Activated CD4-positive, alpha-beta T cell treated with anti-CD3 and anti-CD28 coated beads, Interleukin-2, amount 10 ng/mL, durations not matched to agents 24 days and 14 days (primary cell): ENCODE measurements around the gene LDLRAD3. TPM values are rescaled to one million over a fixed set of nuclear protein-coding genes. Genes with fewer than 3 reads are reported as not detected.

ENCODE experiments used
- DNase-seq: peaks from one replicate; pipeline ENCODE4 v3.0.0; 2022
- H3K27ac Mint-ChIP-seq: one replicate; pipeline ENCODE4 v1.8.0; 2022; ENCODE audit warnings: mild to moderate bottlenecking, mixed read lengths
- H3K27me3 Mint-ChIP-seq: one replicate; pipeline ENCODE4 v1.8.0; 2022; ENCODE audit warnings: mixed read lengths
- H3K36me3 Mint-ChIP-seq: one replicate; pipeline ENCODE4 v1.8.0; 2022; ENCODE audit warnings: low read depth, mild to moderate bottlenecking, mixed read lengths
- H3K4me1 Mint-ChIP-seq: one replicate; pipeline ENCODE4 v1.8.0; 2021; ENCODE audit warnings: mixed read lengths
- H3K4me3 Mint-ChIP-seq: one replicate; pipeline ENCODE4 v1.8.0; 2022; ENCODE audit warnings: mild to moderate bottlenecking, moderate library complexity, mixed read lengths
- H3K9me3 Mint-ChIP-seq: one replicate; pipeline ENCODE4 v1.8.0; 2021; ENCODE audit warnings: mixed read lengths
- intact Hi-C: fragments of 100-400 bp; cut with micrococcal nuclease; formaldehyde crosslinking; loops from one replicate; pipeline ENCODE4 v1.15.1; 2023
- total RNA-seq: library from RNA; stranded (reverse); gene quantifications from 2 replicates; pipeline ENCODE4 v1.2.3, GENCODE V29; 2022

The LDLRAD3 gene
- total RNA-seq, 1 donor from 2014 or later, result 0.54 TPM

- DNase-seq, result no peak
- Mint-ChIP-seq H3K27me3 (peaks cover 3% of the 10 kb centered on the region), H3K4me3 (no peak overlapping the region), H3K9me3 (peaks cover 7% of the 10 kb centered on the region), H3K4me1 (no peaks in the 10 kb centered on the region), H3K27ac (no peak overlapping the region), H3K36me3 (no peaks in the 10 kb centered on the region)
- intact Hi-C loops, result no loop called here
Observed at GRCh38 chr11:36218283-36218921, 274.5 kb downstream of the LDLRAD3 start.

- H3K36me3 Mint-ChIP-seq, result no peaks in the 10 kb centered on the region
- peaks cover 3% of the 10 kb centered on the region for H3K27me3 Mint-ChIP-seq
- no peak overlapping the region for H3K4me3 Mint-ChIP-seq
Observed at GRCh38 chr11:36219996-36220395, 276.1 kb downstream of the LDLRAD3 start.

GRCh38 chr11:36222831-36223635, 279.2 kb downstream of the LDLRAD3 start:
- intact Hi-C loops, result no loop called here
- no peak overlapping the region for H3K4me3 Mint-ChIP-seq
- no peaks in the 10 kb centered on the region for H3K27me3 Mint-ChIP-seq
- no peak overlapping the region for H3K27ac Mint-ChIP-seq
- H3K36me3 Mint-ChIP-seq, result no peaks in the 10 kb centered on the region
- peaks cover 7% of the 10 kb centered on the region for H3K9me3 Mint-ChIP-seq
- no peaks in the 10 kb centered on the region for H3K4me1 Mint-ChIP-seq
- DNase-seq, result no peak

More at GRCh38 chr11:36219996-36220395, 276.1 kb downstream of the LDLRAD3 start:
- peaks cover 7% of the 10 kb centered on the region for H3K9me3 Mint-ChIP-seq
- DNase-seq, result no peak
- intact Hi-C loops, result no loop called here
- no peak overlapping the region for H3K27ac Mint-ChIP-seq
- H3K4me1 Mint-ChIP-seq, result no peaks in the 10 kb centered on the region

- no peaks in the 10 kb centered on the region for H3K4me1 Mint-ChIP-seq
- no peak for DNase-seq
- H3K27ac Mint-ChIP-seq, result no peak overlapping the region
- no peaks in the 10 kb centered on the region for H3K36me3 Mint-ChIP-seq
- H3K4me3 Mint-ChIP-seq, result no peak overlapping the region
- no peaks in the 10 kb centered on the region for H3K27me3 Mint-ChIP-seq
- intact Hi-C loops, result no loop called here
- H3K9me3 Mint-ChIP-seq, result peaks cover 7% of the 10 kb centered on the region
Observed at GRCh38 chr11:36224209-36224882, 280.5 kb downstream of the LDLRAD3 start.

GRCh38 chr11:36227044-36227443, 283.2 kb downstream of the LDLRAD3 start:
- H3K27ac Mint-ChIP-seq, result no peak overlapping the region
- H3K9me3 Mint-ChIP-seq, result no peaks in the 10 kb centered on the region
- no peaks in the 10 kb centered on the region for H3K36me3 Mint-ChIP-seq
- intact Hi-C loops, result no loop called here
- no peak overlapping the region for H3K4me3 Mint-ChIP-seq
- peaks cover 7% of the 10 kb centered on the region for H3K27me3 Mint-ChIP-seq
- no peak for DNase-seq
- H3K4me1 Mint-ChIP-seq, result no peaks in the 10 kb centered on the region

GRCh38 chr11:36228689-36229088, 284.8 kb downstream of the LDLRAD3 start:
- peaks cover 9% of the 10 kb centered on the region for H3K27me3 Mint-ChIP-seq
- no peaks in the 10 kb centered on the region for H3K4me1 Mint-ChIP-seq
- no peaks in the 10 kb centered on the region for H3K36me3 Mint-ChIP-seq
- H3K4me3 Mint-ChIP-seq, result no peak overlapping the region
- H3K9me3 Mint-ChIP-seq, result no peaks in the 10 kb centered on the region
- no peak overlapping the region for H3K27ac Mint-ChIP-seq
- intact Hi-C loops, result no loop called here
- no peak for DNase-seq

- intact Hi-C loops, result no loop called here
Observed at GRCh38 chr11:36229091-36229705, 285.3 kb downstream of the LDLRAD3 start.

GRCh38 chr11:36230779-36231699, 287.2 kb downstream of the LDLRAD3 start:
- peaks cover 9% of the 10 kb centered on the region for H3K27me3 Mint-ChIP-seq
- H3K9me3 Mint-ChIP-seq, result no peaks in the 10 kb centered on the region

More at GRCh38 chr11:36229091-36229705, 285.3 kb downstream of the LDLRAD3 start:
- H3K4me3 Mint-ChIP-seq, result no peak overlapping the region
- H3K27ac Mint-ChIP-seq, result no peak overlapping the region
- no peaks in the 10 kb centered on the region for H3K36me3 Mint-ChIP-seq
- H3K27me3 Mint-ChIP-seq, result peaks cover 9% of the 10 kb centered on the region
- no peaks in the 10 kb centered on the region for H3K9me3 Mint-ChIP-seq
- DNase-seq, result no peak
- no peaks in the 10 kb centered on the region for H3K4me1 Mint-ChIP-seq

GRCh38 chr11:36233204-36233603, 289.3 kb downstream of the LDLRAD3 start:
- Mint-ChIP-seq H3K36me3 (no peaks in the 10 kb centered on the region), H3K4me1 (no peaks in the 10 kb centered on the region), H3K27me3 (peaks cover 9% of the 10 kb centered on the region), H3K4me3 (no peak overlapping the region), H3K27ac (no peak overlapping the region), H3K9me3 (no peaks in the 10 kb centered on the region)
- intact Hi-C loops, result no loop called here
- no peak for DNase-seq

More at GRCh38 chr11:36230779-36231699, 287.2 kb downstream of the LDLRAD3 start:
- no peak for DNase-seq
- no peaks in the 10 kb centered on the region for H3K36me3 Mint-ChIP-seq
- H3K27ac Mint-ChIP-seq, result no peak overlapping the region
- intact Hi-C loops, result no loop called here
- no peak overlapping the region for H3K4me3 Mint-ChIP-seq
- H3K4me1 Mint-ChIP-seq, result no peaks in the 10 kb centered on the region

GRCh38 chr11:36234825-36235224, 291.0 kb downstream of the LDLRAD3 start:
- H3K4me1 Mint-ChIP-seq, result no peaks in the 10 kb centered on the region
- intact Hi-C loops, result no loop called here
- H3K27me3 Mint-ChIP-seq, result peaks cover 9% of the 10 kb centered on the region
- no peak overlapping the region for H3K4me3 Mint-ChIP-seq
- no peaks in the 10 kb centered on the region for H3K9me3 Mint-ChIP-seq
- no peaks in the 10 kb centered on the region for H3K36me3 Mint-ChIP-seq
- no peak for DNase-seq
- no peak overlapping the region for H3K27ac Mint-ChIP-seq

- no peaks in the 10 kb centered on the region for H3K36me3 Mint-ChIP-seq
- no peak for DNase-seq
- intact Hi-C loops, result no loop called here
- no peaks in the 10 kb centered on the region for H3K4me1 Mint-ChIP-seq
- H3K27me3 Mint-ChIP-seq, result peaks cover 7% of the 10 kb centered on the region
- H3K9me3 Mint-ChIP-seq, result no peaks in the 10 kb centered on the region
- no peak overlapping the region for H3K4me3 Mint-ChIP-seq
- H3K27ac Mint-ChIP-seq, result no peak overlapping the region
Observed at GRCh38 chr11:36235750-36236149, 291.9 kb downstream of the LDLRAD3 start.

GRCh38 chr11:36237391-36237790, 293.5 kb downstream of the LDLRAD3 start:
- no peaks in the 10 kb centered on the region for H3K9me3 Mint-ChIP-seq

GRCh38 chr11:36238036-36238631, 294.3 kb downstream of the LDLRAD3 start:
- DNase-seq, result no peak
- intact Hi-C loops, result no loop called here
- H3K36me3 Mint-ChIP-seq, result no peaks in the 10 kb centered on the region
- no peaks in the 10 kb centered on the region for H3K9me3 Mint-ChIP-seq
- H3K4me3 Mint-ChIP-seq, result no peak overlapping the region
- no peaks in the 10 kb centered on the region for H3K4me1 Mint-ChIP-seq
- no peaks in the 10 kb centered on the region for H3K27me3 Mint-ChIP-seq
- H3K27ac Mint-ChIP-seq, result no peak overlapping the region

More at GRCh38 chr11:36237391-36237790, 293.5 kb downstream of the LDLRAD3 start:
- no peaks in the 10 kb centered on the region for H3K27me3 Mint-ChIP-seq
- no peak for DNase-seq
- no peak overlapping the region for H3K27ac Mint-ChIP-seq
- intact Hi-C loops, result no loop called here
- H3K36me3 Mint-ChIP-seq, result no peaks in the 10 kb centered on the region
- H3K4me1 Mint-ChIP-seq, result no peaks in the 10 kb centered on the region
- no peak overlapping the region for H3K4me3 Mint-ChIP-seq
